Measurements from ENCODE around the gene CCDC146. TPM values are rescaled to one million over a fixed set of nuclear protein-coding genes. Genes with fewer than 3 reads are reported as not detected.
"Not testable (repeated sequence)": the region's sequence is repeated elsewhere in the genome, so short reads cannot be mapped to it uniquely, and the experiment has no call there.

Gene CCDC146
- polyA plus RNA-seq, 1 donor = 33.8 TPM

GRCh38 chr7:77329466-77330168 is 207.2 kb downstream of the CCDC146 start:
- no peak for DNase-seq

- no peak for DNase-seq
These were observed 207.9 kb downstream of the CCDC146 start for GRCh38 chr7:77330169-77330882.

- peak; percentile 87 for DNase-seq
These were observed 209.7 kb downstream of the CCDC146 start for GRCh38 chr7:77331938-77332695.

GRCh38 chr7:77334039-77334438 is 211.6 kb downstream of the CCDC146 start:
- DNase-seq = not testable (repeated sequence)

GRCh38 chr7:77335581-77335980 is 213.2 kb downstream of the CCDC146 start:
- no peak for DNase-seq

GRCh38 chr7:77337456-77337990 is 215.1 kb downstream of the CCDC146 start:
- no peak for DNase-seq

GRCh38 chr7:77338260-77338659 is 215.8 kb downstream of the CCDC146 start:
- no peak for DNase-seq

- no peak for DNase-seq
These were observed 216.6 kb downstream of the CCDC146 start for GRCh38 chr7:77338883-77339629.

- DNase-seq = no peak
These were observed 217.3 kb downstream of the CCDC146 start for GRCh38 chr7:77339726-77340125.

Other genes starting within 250 kb of the CCDC146 start
- gene SPDYE17, start 90.3 kb upstream of the CCDC146 start, polyA plus RNA-seq (ENCODE audit: insufficient read length) = not detected
- 0.85 TPM for gene SPDYE18, start 60.1 kb upstream of the CCDC146 start, polyA plus RNA-seq (ENCODE audit: insufficient read length)
- 56.0 TPM for gene FGL2, start 77.2 kb downstream of the CCDC146 start, polyA plus RNA-seq (ENCODE audit: insufficient read length)

Data from left kidney (tissue), 2 donors.